ENCODE measurements around the gene CUX1. TPM values are rescaled to one million over a fixed set of nuclear protein-coding genes. Genes with fewer than 3 reads are reported as not detected.
"Not testable (repeated sequence)": the region's sequence is repeated elsewhere in the genome, so short reads cannot be mapped to it uniquely, and the experiment has no call there.

Gene CUX1
- polyA plus RNA-seq, 12 donors = 38.3 to 53.1 (median 44.7) TPM

DNA sequence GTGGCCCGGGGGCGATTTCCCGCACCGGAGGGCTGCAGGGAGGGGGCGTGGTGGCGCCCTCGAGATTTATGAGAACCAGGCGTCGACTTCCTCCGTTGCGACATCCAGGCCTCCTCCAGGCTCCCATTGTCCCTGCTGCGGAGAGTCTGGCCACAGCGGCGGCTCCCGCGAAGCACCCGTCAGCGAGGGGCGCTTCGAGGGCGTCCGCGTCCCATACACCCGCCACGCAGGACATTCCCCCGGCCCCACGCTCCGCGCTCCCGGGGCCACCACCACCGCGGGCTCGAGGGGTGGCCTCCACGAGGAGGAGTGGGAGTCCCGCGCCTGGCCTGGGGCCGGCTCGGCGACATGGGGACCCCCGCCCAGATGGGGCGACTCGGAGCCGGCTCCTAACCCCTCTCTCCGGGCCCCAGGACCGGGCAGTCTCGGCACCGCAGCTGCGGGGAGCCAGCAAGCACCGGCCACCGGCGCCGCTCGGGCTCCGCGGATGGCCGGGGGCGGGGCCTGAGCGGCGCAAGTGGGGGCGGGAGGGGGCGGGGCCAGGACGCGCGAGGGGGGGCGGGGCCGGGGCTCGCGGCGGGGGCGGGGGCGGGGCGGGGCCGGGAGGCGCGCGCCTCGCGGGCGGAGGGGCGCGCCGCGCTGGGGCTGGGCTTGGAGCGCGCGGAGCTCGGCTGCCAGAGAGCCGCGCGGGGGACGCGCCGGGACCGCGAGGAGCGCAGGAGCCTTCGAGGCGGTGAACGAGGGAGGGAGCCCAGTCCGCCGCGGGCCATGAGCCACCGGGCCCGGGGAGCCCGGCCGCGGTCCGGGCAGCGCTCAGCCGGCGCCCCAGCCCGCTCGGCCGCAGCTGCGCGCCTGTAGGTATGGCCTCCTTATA, 469.0 kb downstream of the CUX1 start, which contains the start of gene SH2B2:
TSS of gene SH2B2 (plus strand) at position 632 of the 874 bp plus-strand sequence. CDS start 13,683 bp downstream, outside the sequence.
- DNase-seq = no peak

DNA sequence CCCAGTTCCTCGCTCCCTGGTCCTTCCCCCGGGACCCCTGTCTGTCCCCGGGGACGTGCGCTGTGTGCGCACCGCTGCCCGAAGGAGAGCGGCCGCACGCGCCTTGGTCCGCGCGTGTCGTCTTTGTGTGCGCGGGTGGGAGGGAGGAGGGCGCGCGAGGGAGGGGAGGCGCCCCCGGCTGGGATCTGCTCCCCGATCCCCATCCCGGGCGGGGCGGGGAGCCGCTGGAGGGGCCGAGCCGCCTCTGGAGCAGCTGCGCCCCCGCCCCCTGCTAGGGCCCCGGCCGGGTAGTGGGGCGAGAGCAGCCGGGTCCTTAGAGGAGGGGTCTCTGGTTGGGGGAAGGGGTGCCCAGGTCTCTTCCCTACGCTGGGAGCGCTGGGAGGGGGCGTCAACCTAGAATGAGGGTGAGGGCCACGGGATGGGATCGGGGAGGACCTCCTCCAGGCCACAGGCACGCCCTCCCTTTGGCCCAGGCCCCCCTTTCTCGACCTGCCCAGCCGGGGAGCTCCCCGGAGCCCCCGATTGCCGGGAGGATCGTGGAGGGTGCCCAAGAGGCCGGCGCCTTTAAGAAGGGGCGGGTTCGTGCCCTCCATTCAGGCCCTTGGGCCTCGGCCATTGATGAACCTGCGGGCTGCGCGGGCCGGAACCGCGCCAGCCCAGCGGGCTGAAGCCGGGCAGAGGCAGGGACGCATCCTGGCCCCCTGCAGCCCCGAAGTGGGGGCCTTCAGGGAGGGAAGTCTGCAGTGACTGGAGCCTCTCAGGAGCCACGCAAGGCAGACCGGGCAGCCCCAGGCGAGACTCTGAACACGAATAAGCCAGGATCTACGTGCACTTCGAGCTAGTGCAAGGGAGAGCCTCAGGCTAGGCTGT, 469.9 kb downstream of the CUX1 start:
- DNase-seq = no peak

DNA sequence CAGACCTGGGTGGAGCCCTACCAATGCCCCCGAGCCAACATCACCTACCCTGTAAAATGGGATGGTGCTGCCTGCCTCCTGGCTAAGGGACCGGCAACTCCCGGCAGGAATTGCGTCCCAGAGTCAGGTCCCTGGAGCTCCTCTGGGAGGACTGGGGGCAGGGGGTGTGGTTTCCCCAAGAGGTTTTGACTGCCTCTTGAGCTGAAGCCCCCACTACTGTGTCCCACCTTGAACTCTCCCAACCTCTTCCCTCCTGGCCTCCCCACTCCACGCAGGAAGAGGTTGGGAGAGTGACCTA, 470.5 kb downstream of the CUX1 start:
- DNase-seq = no peak

DNA sequence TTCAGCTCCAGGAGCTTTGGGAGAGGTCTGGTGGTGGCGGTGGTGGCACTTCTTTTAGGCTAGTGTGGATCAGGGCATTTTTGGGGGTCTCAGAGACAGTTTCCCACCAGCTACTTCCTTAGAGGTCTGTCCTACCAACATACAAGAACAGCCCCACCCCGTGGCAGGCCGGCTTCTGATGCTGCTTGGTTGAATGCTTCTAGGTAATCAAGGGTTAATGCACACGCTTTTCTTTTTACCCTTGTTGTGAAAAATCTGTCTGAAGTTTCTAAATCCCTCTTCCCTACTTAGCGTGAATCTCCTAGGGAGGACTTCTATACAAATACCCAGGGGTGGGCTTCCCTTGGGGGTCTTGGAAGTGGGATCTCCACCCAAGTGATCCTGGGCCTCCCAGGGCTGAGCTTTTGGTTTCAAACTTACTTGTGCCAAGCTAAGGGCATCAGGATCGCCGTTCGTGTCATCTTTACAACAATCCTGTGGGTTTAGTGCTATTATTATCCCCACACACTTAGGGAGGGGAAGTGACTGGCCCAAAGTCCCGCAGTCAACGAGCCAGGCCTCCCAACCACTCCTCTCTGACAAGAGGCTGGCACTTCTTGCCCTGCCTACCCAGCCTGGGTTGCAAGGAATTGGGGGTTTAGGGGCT, 471.0 kb downstream of the CUX1 start:
- no peak for DNase-seq

DNA sequence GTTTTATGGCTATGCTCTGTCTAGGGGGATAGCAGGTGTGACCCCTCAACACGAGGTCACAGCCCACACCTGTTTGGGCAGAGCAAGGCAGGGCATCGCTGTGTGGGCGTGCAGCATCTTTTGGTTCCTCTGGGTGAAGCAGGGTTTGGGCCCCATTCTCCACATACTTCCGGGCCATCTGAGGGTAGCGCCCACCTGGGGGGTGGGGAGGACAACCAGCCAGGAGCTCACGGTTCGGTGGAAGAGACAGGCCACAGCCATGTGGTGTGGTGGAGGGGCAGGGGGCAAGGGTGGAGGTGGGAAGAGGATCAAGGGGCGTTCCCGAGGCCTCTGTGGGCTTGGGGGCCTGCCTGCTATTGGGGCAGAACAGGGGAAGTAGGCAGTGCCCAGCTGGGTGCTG, 471.6 kb downstream of the CUX1 start:
- no peak for DNase-seq

DNA sequence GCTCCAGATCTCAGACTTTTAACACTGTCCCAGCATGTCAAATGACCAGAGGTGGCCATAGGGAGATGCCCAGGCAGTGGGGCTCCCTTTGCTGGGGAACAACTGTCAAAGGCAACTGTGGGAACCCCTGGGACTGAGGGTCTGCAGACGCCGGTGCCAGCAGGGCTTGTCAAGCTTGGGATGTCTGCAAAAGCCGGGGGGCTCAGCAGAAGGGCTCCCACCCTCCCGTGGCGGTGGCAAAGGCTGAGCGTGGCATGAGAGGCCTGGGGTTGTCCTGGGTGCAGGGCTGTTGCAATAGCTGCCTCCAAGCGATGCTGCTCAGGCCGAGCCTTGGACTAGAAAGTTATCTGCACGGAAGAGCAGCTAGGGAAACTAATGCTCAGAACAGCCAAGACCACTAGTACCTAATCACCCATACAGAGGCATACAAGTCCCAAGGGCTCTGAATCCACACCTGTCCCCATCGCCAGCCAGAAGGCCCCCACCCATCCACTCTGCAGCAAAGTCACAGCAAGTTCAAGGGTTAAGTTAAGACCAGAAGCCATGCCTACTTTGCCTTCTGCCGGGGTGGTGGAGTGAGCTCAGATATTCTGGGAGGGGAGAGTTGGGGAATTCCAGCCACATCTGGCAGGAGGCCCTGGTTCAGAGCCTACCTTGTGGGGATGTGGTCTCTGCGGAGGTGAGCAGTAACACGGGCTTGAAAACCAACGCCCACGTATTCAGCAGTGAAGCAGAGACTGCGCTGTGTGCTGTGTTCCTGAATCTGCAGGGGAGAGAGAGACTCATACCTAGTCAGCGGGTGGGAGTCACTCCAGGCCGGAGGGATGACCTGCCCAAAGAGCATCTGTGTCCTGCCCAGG, 473.9 kb downstream of the CUX1 start:
- no peak for DNase-seq

DNA sequence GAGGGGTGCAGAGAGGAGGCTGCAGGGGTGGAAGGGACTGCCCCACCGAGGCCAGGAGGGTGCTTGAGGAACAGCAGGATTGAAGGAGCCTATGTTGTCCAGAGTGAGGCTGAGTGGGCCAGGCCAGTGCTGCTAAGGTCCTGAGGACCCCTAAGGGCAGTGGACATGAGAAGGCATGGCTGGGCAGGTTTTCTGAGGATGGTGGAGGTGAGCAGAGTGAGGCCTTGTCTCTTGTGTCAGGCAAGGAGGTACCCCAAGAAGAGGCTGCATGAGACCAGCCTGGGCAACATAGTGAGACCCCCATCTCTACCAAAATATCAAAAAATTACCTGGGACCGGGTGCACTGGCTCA, 474.5 kb downstream of the CUX1 start:
- DNase-seq = no peak

DNA sequence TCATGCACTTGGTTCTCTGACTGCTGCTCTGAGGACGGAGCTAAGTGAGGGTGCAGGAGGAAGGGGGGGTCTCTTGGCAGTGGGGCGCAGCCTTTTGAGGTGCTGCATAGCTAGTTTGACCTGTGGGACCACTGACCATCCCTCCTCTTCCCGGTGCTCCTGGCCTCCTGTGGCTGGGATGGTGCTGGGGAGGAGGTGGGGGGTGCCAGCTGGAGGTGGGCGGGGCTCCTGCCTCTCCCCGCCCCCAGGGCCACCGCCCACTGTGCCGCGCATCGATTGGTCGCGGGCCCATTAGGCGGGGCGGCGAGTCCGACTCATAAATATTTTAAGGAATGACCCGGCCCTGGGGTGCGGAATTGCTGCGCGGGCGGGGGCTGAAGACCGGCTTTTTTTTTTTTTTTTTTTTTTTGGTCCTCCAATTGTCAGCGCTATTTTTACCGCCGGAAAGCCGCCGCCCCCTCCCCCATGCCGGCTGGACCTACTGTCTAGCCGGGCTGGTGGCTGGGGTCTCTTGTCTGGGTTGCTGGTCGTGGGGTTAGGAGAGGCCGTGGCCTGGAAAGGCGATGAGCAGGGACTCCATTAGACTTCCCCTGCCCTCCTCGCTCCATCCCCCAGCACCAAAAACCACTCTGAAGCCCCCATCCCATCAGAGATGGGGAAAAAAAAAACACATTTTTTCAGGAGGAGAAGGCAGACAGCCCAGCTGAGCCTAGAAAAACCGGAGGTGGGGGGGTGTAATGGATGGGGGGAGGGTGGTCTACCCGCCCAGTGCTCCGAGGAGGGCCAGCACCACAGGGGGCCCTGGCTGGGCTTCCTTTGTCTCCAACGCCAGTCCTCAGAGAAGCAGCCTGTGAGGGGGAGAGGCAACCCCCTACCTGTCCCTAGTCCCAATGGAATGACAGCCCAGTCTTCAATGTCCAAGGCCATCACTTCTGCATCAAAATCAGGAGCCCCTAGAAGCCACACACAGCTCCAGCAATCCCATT, 475.7 kb downstream of the CUX1 start:
- no peak for DNase-seq

DNA sequence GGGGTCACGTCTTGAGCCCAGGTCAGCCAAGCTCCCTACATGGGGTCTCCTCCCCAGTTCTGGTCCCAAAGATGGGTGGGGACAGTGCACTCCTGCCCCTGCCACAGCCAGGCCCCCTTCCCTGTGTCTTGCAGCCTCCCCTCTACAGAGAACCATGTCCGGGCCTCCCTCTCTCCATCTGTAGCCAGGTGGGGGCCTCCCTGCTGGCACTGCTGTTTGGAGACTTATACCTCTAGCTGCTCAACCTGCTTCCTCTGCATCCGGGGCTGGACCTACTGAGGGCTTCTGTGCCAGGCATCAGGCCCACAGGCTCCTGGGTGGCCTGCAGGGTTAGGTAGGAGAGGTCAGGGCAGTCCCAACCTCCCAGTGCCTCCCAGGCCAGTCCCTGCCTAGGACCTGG, 477.2 kb downstream of the CUX1 start:
- DNase-seq = no peak

DNA sequence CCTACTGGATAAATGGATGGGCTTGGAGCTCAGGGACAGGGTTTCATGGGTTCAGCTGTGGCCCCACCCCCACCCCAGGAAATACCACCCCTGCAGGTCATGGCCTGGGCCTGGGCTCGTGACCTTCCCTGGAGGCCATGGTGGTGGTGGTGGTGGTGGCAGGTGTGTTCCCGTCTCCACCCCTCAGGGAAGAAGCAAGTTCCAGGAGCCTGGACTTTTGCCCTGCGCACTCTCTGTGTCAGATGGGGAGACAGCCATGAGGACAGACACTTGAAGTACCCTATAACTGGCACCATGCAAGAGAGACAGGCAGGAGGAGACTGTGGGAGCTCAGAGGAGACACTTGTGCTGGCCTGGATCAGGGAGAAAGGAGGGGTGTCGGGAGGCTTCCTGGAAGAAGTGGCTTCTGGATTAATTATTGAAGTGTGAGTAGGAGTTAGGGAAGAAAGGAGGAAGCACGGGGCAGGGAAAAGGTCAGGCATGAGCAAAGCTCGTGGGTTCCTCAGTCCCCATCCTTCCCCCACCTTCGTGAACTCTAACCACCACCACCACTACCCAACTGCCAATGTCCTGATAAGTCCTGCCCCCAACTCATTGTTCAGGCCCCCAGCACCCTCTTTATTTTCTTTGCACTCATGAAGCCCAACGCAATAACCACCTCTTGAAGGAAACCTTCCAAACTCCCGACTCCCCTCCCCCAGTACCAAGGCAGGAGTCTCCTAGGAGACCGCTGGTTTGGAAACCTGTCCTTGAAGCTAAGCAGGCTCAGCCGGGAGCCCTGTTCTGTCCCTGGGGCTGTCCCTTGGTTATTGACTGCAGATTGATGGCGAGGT, 478.1 kb downstream of the CUX1 start:
- no peak for DNase-seq

DNA sequence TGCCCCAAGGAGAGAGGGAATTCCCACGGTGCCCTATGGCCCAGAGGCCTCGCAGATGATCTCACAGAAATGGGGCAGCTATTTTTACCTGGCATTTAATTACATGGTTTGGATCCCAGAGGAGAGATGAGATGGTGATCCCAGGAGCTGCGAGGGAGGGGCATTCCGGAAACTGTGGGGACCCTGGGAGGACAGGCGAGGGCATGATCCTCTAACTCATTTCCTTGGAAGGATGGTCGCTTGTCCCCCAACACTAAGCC, 478.7 kb downstream of the CUX1 start:
- no peak for DNase-seq

DNA sequence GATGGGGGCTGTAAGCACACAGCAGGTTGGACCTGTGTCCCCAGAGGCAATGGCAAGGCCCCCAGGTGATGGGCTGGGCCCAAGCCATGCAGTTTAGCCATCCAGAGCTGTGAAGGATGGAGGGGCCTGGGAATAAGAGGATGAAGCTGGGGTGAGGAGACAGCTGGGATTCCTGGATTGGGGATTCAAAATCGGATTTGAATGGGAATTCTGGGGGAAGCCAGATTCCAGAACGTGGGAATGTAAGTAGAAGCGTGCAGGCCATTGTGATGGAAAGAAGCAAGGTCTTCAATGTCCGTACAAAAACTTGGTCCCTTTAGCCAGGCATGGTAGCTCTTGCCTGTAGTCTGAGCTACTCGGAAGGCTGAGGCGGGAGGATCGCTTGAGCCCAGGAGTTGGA, 479.1 kb downstream of the CUX1 start:
- DNase-seq = no peak

DNA sequence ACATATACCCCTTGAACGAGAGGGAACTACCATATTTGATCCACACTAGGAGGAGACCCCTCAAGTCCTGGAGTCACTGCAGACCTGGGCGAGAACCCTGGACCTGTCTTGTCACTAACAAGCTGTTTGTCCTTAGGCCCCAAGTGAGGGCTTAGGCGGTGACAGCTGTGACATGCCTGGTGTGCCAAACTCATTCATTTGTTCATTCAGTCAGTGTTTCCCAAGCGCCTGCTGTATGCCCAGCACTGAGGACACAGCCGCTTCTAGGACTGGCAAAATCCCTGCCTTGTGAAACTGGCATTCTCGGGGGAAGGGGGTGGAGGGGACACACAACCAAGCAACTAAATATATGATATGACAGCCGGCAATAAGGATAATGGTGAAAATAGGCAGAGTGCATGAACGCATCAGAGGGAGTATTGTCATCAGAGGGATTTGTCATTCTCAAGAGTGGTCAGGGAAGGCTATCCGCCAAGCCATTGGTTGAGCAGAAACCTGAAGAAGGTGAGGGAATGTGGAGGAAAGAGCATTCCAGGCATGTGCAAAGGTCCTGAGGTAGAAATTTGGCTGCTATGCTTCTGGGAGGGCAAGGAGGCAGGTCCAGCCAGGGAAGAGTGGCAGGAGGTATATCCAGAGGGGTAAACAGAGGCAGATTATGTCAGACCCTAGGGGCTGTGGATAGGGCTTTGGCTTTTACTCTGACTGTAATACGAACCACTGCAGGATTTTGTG, 480.2 kb downstream of the CUX1 start:
- DNase-seq = no peak

DNA sequence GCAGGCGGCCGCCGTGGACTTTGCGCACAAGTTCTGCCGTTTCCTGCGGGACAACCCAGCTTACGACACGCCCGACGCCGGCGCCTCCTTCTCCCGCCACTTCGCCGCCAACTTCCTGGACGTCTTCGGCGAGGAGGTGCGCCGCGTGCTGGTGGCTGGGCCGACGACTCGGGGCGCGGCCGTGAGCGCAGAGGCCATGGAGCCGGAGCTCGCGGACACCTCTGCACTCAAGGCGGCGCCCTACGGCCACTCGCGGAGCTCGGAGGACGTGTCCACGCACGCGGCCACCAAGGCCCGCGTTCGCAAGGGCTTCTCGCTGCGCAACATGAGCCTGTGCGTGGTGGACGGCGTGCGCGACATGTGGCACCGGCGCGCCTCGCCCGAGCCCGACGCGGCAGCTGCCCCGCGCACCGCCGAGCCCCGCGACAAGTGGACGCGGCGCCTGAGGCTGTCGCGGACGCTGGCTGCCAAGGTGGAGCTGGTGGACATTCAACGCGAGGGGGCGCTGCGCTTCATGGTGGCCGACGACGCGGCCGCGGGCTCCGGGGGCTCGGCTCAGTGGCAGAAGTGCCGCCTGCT, 483.3 kb downstream of the CUX1 start:
- no peak for DNase-seq

DNA sequence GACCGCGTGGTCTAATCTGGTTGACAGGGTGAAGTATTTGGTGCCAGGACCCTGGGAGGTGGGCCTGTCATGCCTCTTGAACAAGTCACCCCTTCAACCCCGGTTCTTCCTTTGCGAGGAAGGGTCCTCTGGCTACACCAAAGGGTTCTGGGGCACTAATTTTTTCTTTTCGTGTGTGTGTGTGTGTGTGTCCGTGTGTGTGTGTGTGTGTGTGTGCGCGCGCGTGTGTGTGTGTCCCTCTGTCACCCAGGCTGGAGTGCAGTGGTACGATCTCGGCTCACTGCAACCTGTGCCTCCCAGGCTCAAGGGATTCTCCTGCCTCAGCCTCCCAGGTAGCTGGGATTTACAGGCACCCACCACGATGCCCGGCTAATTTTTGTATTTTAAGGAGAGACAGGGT, 483.9 kb downstream of the CUX1 start:
- DNase-seq = not testable (repeated sequence)

DNA sequence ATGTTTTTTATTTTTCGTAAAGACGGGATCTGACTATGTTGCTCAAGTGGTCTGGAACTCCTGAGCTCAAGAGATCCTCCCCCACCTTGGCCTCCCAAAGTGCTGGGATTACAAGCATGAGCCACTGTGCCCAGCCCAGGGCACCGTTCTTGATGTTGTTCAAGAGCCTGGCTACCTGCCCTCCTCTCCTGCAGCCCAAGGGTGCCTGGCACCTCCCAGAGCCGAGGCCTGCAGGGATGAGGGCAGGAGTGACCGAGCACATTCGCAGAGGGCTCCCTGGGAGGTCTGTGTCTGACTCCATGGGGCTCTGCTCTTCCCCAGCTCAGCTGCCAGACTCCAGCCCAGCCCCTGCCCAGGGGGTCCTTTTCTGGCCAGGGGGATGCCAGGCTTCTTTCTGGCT, 484.6 kb downstream of the CUX1 start:
- DNase-seq = no peak

DNA sequence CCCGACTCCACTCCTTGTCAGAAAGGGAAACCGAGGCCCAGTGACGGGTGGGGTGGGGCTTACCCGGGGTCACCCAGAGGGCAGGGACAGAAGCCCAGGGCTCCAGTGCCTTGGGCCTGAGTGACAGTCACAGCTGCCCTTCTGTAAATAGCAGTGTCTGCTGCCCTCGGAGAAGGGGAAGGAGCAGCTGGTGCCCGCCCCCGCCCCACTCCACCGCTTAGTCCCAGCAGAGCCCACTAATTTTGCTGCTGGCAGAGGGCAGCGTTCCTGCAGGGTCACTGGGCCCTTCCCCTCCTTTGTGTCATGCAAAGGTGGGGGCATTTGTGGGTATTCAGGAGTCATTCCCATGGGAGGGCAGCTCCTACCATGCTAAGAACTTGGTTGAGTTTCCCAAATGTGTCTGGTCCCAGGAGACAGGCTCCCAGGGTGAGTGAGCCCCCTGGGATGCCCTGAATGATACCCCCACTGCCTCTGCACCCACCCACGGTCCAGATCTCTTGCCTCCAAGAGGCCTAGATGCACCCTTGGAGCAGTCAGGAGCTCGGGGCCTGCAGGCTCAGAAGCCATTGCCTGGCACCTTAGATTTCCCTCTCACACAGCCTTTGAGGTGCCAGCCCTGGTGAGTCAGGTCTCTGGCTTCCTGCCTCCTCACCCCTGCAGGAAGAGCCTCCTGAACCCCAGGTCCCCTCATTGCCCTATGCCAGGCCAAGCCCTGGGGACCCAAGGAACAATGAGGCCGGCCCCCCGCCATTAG, 486.4 kb downstream of the CUX1 start:
- DNase-seq = peak; percentile 58

DNA sequence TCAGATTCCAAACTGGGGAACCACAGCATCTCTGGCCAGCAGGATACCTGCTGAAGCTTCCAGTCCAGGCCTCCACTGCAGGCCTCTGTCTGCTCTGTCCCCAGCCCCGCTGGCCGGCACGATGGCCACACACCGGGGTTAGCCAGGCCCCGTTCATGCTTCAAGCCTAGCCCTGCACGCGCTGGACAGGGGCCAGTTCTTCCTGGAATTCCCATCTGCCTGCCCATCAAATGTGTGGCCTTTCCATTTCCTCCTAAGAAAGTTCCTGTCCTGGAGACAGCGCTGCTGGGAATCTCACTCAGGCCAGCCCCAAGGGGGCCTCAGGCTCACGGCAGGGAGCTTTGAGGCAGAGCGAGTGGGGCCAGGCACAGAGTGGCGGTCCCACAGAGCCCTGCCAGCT, 487.2 kb downstream of the CUX1 start:
- no peak for DNase-seq

All from muscle of arm (tissue), 12 donors.